Uterus (tissue), 2 donors: Measurements from ENCODE around the gene LRRK2.

Source experiments
- CTCF ChIP-seq, 4 experiments: fragments of 200-600 bp in 2 of 4; fragments of 450-650 bp in 2 of 4; sonication (generic) in 2 of 4; IDR thresholded peaks; one replicate each; pipeline ENCODE4 v1.5.1; 2016 to 2019; ENCODE audit warnings: antibody characterized with exemption in 4 of 4, mild to moderate bottlenecking in 2 of 4, moderate library complexity in 1 of 4
- POLR2A ChIP-seq, 2 donors: fragments of 450-650 bp; IDR thresholded peaks; one replicate each; pipeline ENCODE4 v1.6.1; 2016; ENCODE audit warnings: antibody characterized with exemption in 2 of 2, mild to moderate bottlenecking in 1 of 2, moderate library complexity in 1 of 2

DNA sequence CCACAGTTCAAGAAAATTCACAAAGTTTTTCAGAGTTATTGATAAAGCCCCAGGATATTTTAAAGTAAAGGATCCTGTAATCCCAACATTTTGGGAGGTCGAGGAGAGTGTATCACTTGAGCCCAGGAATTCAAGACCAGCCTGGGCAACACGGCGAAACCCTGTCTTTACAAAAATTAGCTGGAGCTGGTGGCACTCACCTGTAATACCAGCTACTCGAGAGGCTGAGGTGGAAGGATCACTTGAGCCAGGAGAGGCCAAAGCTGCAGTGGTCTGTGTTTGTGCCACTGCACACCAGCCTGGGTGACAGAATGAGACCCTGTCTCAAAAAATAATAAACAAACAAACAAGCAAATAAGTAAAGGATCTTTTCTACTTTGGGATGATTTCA lies 39.5 kb upstream of the LRRK2 start:
- TF ChIP-seq CTCF (IDR thresholded peaks at IDR 0.05) (no peak), POLR2A (IDR thresholded peaks at IDR 0.05) (no peak)
